ENCODE results near the gene PTPRG. TPM values are rescaled to one million over a fixed set of nuclear protein-coding genes. Genes with fewer than 3 reads are reported as not detected.

The PTPRG gene
- total RNA-seq, 1 experiment from 2014 or later: 0.74 TPM

GRCh38 chr3:61741551-61741950 lies 180.2 kb downstream of the PTPRG start:
- Histone ChIP-seq H3K4me1 (ENCODE audit: control insufficient read depth, insufficient read depth, low read length) (no peaks in the 10 kb centered on the region), H3K27ac (ENCODE audit: low read length) (no peak overlapping the region), H3K27me3 (ENCODE audit: control insufficient read depth, insufficient read depth, low read length) (no peaks in the 10 kb centered on the region), H3K4me3 (ENCODE audit: low read depth in 2 of 2, low read length in 2 of 2) (no peak overlapping the region), H3K36me3 (ENCODE audit: control insufficient read depth, insufficient read depth, low read length) (no peaks in the 10 kb centered on the region), H3K9me3 (ENCODE audit: control insufficient read depth, insufficient read depth, low read depth, low read length) (no peaks in the 10 kb centered on the region)
- CTCF ChIA-PET: no interaction called here
- intact Hi-C loops (cut with micrococcal nuclease; ENCODE audit: unreplicated experiment) (no loop called here), in situ Hi-C loops (cut with HindIII; ENCODE audit: low pct_unique_long_range_greater_than_20kb, low sequenced_read_pairs) (no loop called here)
- no peak for TF ChIP-seq REST (IDR thresholded peaks at IDR 0.05; ENCODE audit: insufficient read depth in 1 of 2, low read depth in 2 of 2, low read length in 1 of 2)
- no peak for TF ChIP-seq SIN3A (IDR thresholded peaks at IDR 0.05; ENCODE audit: borderline replicate concordance, insufficient read depth, low read depth, low read length)
- TF ChIP-seq POLR2AphosphoS5 (IDR thresholded peaks at IDR 0.05; ENCODE audit: low read depth, low read length): no peak
- TF ChIP-seq CTCF (IDR thresholded peaks at IDR 0.05): no peak
- TF ChIP-seq TCF7L2 (IDR thresholded peaks at IDR 0.05; ENCODE audit: low read depth, low read length): no peak
- DNase-seq (ENCODE audit: low read depth, low spot score): no peak
- no peak for ATAC-seq
- POLR2A ChIA-PET: no interaction called here
- no TSS peak for BruUV-seq (replicated peaks)

GRCh38 chr3:61742006-61742405 lies 180.6 kb downstream of the PTPRG start:
- no peaks in the 10 kb centered on the region for H3K36me3 ChIP-seq (ENCODE audit: control insufficient read depth, insufficient read depth, low read length)
- TF ChIP-seq TCF7L2 (IDR thresholded peaks at IDR 0.05; ENCODE audit: low read depth, low read length) (no peak), POLR2AphosphoS5 (IDR thresholded peaks at IDR 0.05; ENCODE audit: low read depth, low read length) (no peak), SIN3A (IDR thresholded peaks at IDR 0.05; ENCODE audit: borderline replicate concordance, insufficient read depth, low read depth, low read length) (no peak)
- POLR2A ChIA-PET: no interaction called here
- H3K9me3 ChIP-seq (ENCODE audit: control insufficient read depth, insufficient read depth, low read depth, low read length): no peaks in the 10 kb centered on the region
- DNase-seq (ENCODE audit: low read depth, low spot score) (no peak), ATAC-seq (no peak)
- no TSS peak for BruUV-seq (replicated peaks)
- intact Hi-C loops (cut with micrococcal nuclease; ENCODE audit: unreplicated experiment) (no loop called here), in situ Hi-C loops (cut with HindIII; ENCODE audit: low pct_unique_long_range_greater_than_20kb, low sequenced_read_pairs) (no loop called here)
- H3K4me1 ChIP-seq (ENCODE audit: control insufficient read depth, insufficient read depth, low read length): no peaks in the 10 kb centered on the region
- no peak overlapping the region for H3K27ac ChIP-seq (ENCODE audit: low read length)
- H3K27me3 ChIP-seq (ENCODE audit: control insufficient read depth, insufficient read depth, low read length): no peaks in the 10 kb centered on the region
- no peak overlapping the region for H3K4me3 ChIP-seq (ENCODE audit: low read depth in 2 of 2, low read length in 2 of 2)
- CTCF ChIA-PET: no interaction called here

- no peaks in the 10 kb centered on the region for H3K36me3 ChIP-seq (ENCODE audit: control insufficient read depth, insufficient read depth, low read length)
- no peaks in the 10 kb centered on the region for H3K4me1 ChIP-seq (ENCODE audit: control insufficient read depth, insufficient read depth, low read length)
- H3K27me3 ChIP-seq (ENCODE audit: control insufficient read depth, insufficient read depth, low read length): no peaks in the 10 kb centered on the region
- ChIA-PET CTCF (no interaction called here), POLR2A (no interaction called here)
- BruUV-seq (replicated peaks): no TSS peak
- in situ Hi-C loops (cut with HindIII; ENCODE audit: low pct_unique_long_range_greater_than_20kb, low sequenced_read_pairs): no loop called here
- DNase-seq (ENCODE audit: low read depth, low spot score) (no peak), ATAC-seq (no peak)
- intact Hi-C loops (cut with micrococcal nuclease; ENCODE audit: unreplicated experiment): no loop called here
- no peak overlapping the region for H3K4me3 ChIP-seq (ENCODE audit: low read depth in 2 of 2, low read length in 2 of 2)
- H3K27ac ChIP-seq (ENCODE audit: low read length): no peak overlapping the region
- TF ChIP-seq REST (IDR thresholded peaks at IDR 0.05; ENCODE audit: insufficient read depth in 1 of 2, low read depth in 2 of 2, low read length in 1 of 2) (no peak), TCF7L2 (IDR thresholded peaks at IDR 0.05; ENCODE audit: low read depth, low read length) (no peak), CTCF (IDR thresholded peaks at IDR 0.05) (no peak), SIN3A (IDR thresholded peaks at IDR 0.05; ENCODE audit: borderline replicate concordance, insufficient read depth, low read depth, low read length) (no peak), POLR2AphosphoS5 (IDR thresholded peaks at IDR 0.05; ENCODE audit: low read depth, low read length) (no peak)
- H3K9me3 ChIP-seq (ENCODE audit: control insufficient read depth, insufficient read depth, low read depth, low read length): no peaks in the 10 kb centered on the region
Observed at GRCh38 chr3:61743067-61743466, 181.7 kb downstream of the PTPRG start.

All from Panc1 (cell line).